Aorta (tissue), 5 donors: ENCODE measurements around the gene IL12RB1. TPM values are rescaled to one million over a fixed set of nuclear protein-coding genes. Genes with fewer than 3 reads are reported as not detected.

Source experiments
- ATAC-seq: fragments of 200-7000 bp; cut with Tn5 transposase; one replicate; pipeline ENCODE4 v1.9.1; 2022; ENCODE audit warnings: moderate library complexity; ENCODE audit not compliant: low FRiP score
- DNase-seq, 2 donors: peaks; one replicate each; pipeline ENCODE4 v3.0.0-alpha.2; 2020
- H3K27ac ChIP-seq, 2 donors: one replicate each; pipeline ENCODE4 v1.5.1; 2013; ENCODE audit warnings: low read length in 2 of 2, mild to moderate bottlenecking in 2 of 2, moderate library complexity in 2 of 2, control low read depth in 1 of 2, inconsistent platforms in 1 of 2, low read depth in 1 of 2
- H3K27me3 ChIP-seq, 2 donors: one replicate each; pipeline ENCODE4 v1.6.1; 2013; ENCODE audit warnings: control low read depth in 1 of 2, low read length in 1 of 2, mild to moderate bottlenecking in 1 of 2, moderate library complexity in 1 of 2; ENCODE audit not compliant: insufficient read depth in 2 of 2, control insufficient read depth in 1 of 2
- H3K36me3 ChIP-seq, 2 donors: one replicate each; pipeline ENCODE4 v1.6.1; 2013; ENCODE audit warnings: control low read depth in 1 of 2, low read length in 1 of 2, mild to moderate bottlenecking in 1 of 2; ENCODE audit not compliant: insufficient read depth in 2 of 2, control insufficient read depth in 1 of 2
- H3K4me1 ChIP-seq, 2 donors: one replicate each; pipeline ENCODE4 v1.6.1; 2013; ENCODE audit warnings: low read length in 2 of 2, control low read depth in 1 of 2, mild to moderate bottlenecking in 1 of 2, moderate library complexity in 1 of 2; ENCODE audit not compliant: insufficient read depth in 2 of 2, control insufficient read depth in 1 of 2
- H3K4me3 ChIP-seq, 2 donors: one replicate each; pipeline ENCODE4 v1.5.1; 2013; ENCODE audit warnings: low read length in 2 of 2, control low read depth in 1 of 2, mild to moderate bottlenecking in 1 of 2
- H3K9me3 ChIP-seq: one replicate; pipeline ENCODE4 v1.6.1; 2013; ENCODE audit warnings: mild to moderate bottlenecking, low read length; ENCODE audit not compliant: control insufficient read depth
- WGBS, 2 donors: extraction: QIAGEN DNeasy Blood & Tissue Kit; methylation state at CpG; one replicate each; pipeline ENCODE4 v1.1.7; 2013; 5-methylcytosine and 5-hydroxymethylcytosine counted together
- intact Hi-C, 2 donors: fragments of 100-400 bp; cut with DNase I; formaldehyde crosslinking; loops; one replicate each; pipeline versions ENCODE4 v1.14.2 to v1.15.0; 2022
- polyA plus RNA-seq, 2 donors: library from polyadenylated mRNA; stranded (reverse); fragments of 200-250 nt; gene quantifications; one replicate each; pipeline ENCODE4 v1.2.3, GENCODE V29; 2013
- total RNA-seq, 2 donors: library from RNA; stranded (reverse); fragmentation: NEBNext Ultra II Directional; extraction: Animal tissue kit (Norgen Biotek cat#: 25700); gene quantifications; one replicate each; pipeline ENCODE4 v1.2.1, GENCODE V29; 2021
- donor health status: healthy with polysubstance abuse.
- donor health status: Bipolar disorder and iron deficiency.
- donor health status: DM: no; HTN: no; CAD: no.
- donor health status: DM: no; HTN: no; CAD: no.
- donor health status: DM: yes; HTN: yes; CAD: no.

IL12RB1 gene
- total and polyA plus RNA-seq, 4 donors = 0.69 to 2.6 (median 1.2) TPM

- WGBS, 2 donors = 87 to 89% methylated on average over 8 of the region's 8 CpGs
- no peaks in the 10 kb centered on the region for H3K4me1 ChIP-seq
- no peaks in the 10 kb centered on the region for H3K36me3 ChIP-seq
- no peaks in the 10 kb centered on the region for H3K9me3 ChIP-seq
- no peak overlapping the region for H3K27ac ChIP-seq
- no peak for DNase-seq
- H3K27me3 ChIP-seq = no peaks in the 10 kb centered on the region
- H3K4me3 ChIP-seq = no peak overlapping the region
- no peak for ATAC-seq
- intact Hi-C loops = no loop called here
These were observed 854 bp downstream of the IL12RB1 start for GRCh38 chr19:18085702-18086457.

- no peak for ATAC-seq
- no peaks in the 10 kb centered on the region for H3K9me3 ChIP-seq
These were observed 2.6 kb downstream of the IL12RB1 start for GRCh38 chr19:18083929-18084684.

GRCh38 chr19:18074192-18074591 lies 12.5 kb downstream of the IL12RB1 start:
- H3K36me3 ChIP-seq = no peaks in the 10 kb centered on the region
- no peak overlapping the region for H3K27ac ChIP-seq
- intact Hi-C loops = no loop called here
- DNase-seq (no peak), ATAC-seq (no peak)
- no peak overlapping the region for H3K4me3 ChIP-seq
- no peaks in the 10 kb centered on the region for H3K9me3 ChIP-seq
- H3K27me3 ChIP-seq = no peaks in the 10 kb centered on the region
- WGBS, 2 donors = 86 to 89% methylated on average over 9 of the region's 9 CpGs
- H3K4me1 ChIP-seq = no peaks in the 10 kb centered on the region

More at GRCh38 chr19:18083929-18084684, 2.6 kb downstream of the IL12RB1 start:
- H3K27me3 ChIP-seq = no peaks in the 10 kb centered on the region
- no peaks in the 10 kb centered on the region for H3K36me3 ChIP-seq
- no peaks in the 10 kb centered on the region for H3K4me1 ChIP-seq
- H3K4me3 ChIP-seq = no peak overlapping the region
- WGBS, 2 donors = 75 to 90% methylated on average over 8 of the region's 8 CpGs
- no peak for DNase-seq
- intact Hi-C loops = no loop called here
- H3K27ac ChIP-seq = no peak overlapping the region

- no peak overlapping the region for H3K4me3 ChIP-seq
- ATAC-seq = no peak
- no peaks in the 10 kb centered on the region for H3K27me3 ChIP-seq
- H3K9me3 ChIP-seq = no peaks in the 10 kb centered on the region
- no peak overlapping the region for H3K27ac ChIP-seq
- no peak for DNase-seq
- intact Hi-C loops = no loop called here
- 84% methylated on average over 4 of the region's 4 CpGs for WGBS, 2 donors
- no peaks in the 10 kb centered on the region for H3K36me3 ChIP-seq
- H3K4me1 ChIP-seq = no peaks in the 10 kb centered on the region
These were observed 13.5 kb downstream of the IL12RB1 start for GRCh38 chr19:18073197-18073596.

DNA sequence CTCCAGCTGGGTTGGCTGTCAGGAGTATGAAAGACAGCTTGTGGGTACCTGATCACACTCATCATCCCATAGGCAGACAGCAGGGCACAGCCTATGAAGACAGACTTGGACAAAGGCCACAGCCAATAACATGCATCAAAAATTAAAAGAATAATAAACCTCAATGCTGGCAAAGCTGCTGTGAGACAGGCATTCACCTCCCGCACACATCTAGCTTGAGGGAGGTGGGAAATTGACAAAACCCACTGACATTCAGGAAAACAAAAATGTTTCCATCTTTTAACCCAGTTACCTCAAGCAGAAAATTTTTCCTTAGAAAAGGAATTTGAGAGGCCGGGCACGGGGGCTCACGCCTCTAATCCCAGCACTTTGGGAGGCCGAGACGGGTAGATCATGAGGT lies 14.4 kb downstream of the IL12RB1 start:
- no peaks in the 10 kb centered on the region for H3K9me3 ChIP-seq
- H3K27me3 ChIP-seq = no peaks in the 10 kb centered on the region
- 84 to 88% methylated on average over 6 of the region's 6 CpGs for WGBS, 2 donors
- no peaks in the 10 kb centered on the region for H3K4me1 ChIP-seq
- DNase-seq = no peak
- no peak overlapping the region for H3K27ac ChIP-seq
- intact Hi-C loops = no loop called here
- H3K4me3 ChIP-seq = no peak overlapping the region
- ATAC-seq = no peak
- no peaks in the 10 kb centered on the region for H3K36me3 ChIP-seq

- Histone ChIP-seq H3K27ac (no peak overlapping the region), H3K4me1 (no peaks in the 10 kb centered on the region), H3K9me3 (no peaks in the 10 kb centered on the region), H3K4me3 (no peak overlapping the region), H3K36me3 (no peaks in the 10 kb centered on the region), H3K27me3 (no peaks in the 10 kb centered on the region)
- ATAC-seq = no peak
- WGBS, 2 donors = 63 to 70% methylated on average over 11 of the region's 11 CpGs
- DNase-seq = no peak
- intact Hi-C loops = no loop called here
These were observed 16.6 kb downstream of the IL12RB1 start for GRCh38 chr19:18070181-18070580.

- Histone ChIP-seq H3K4me3 (no peak overlapping the region), H3K4me1 (no peaks in the 10 kb centered on the region), H3K36me3 (no peaks in the 10 kb centered on the region), H3K27ac (no peak overlapping the region), H3K9me3 (no peaks in the 10 kb centered on the region), H3K27me3 (no peaks in the 10 kb centered on the region)
- intact Hi-C loops = no loop called here
- DNase-seq = no peak
- WGBS, 2 donors = 83 to 85% methylated on average over 14 to 15 of the region's 15 CpGs
- ATAC-seq = no peak
These were observed 17.4 kb downstream of the IL12RB1 start for GRCh38 chr19:18069383-18069782.

GRCh38 chr19:18068395-18068794 lies 18.3 kb downstream of the IL12RB1 start:
- 88 to 95% methylated on average over 5 of the region's 5 CpGs for WGBS, 2 donors
- Histone ChIP-seq H3K9me3 (no peaks in the 10 kb centered on the region), H3K4me1 (no peaks in the 10 kb centered on the region), H3K36me3 (no peaks in the 10 kb centered on the region), H3K27ac (no peak overlapping the region), H3K4me3 (no peak overlapping the region), H3K27me3 (no peaks in the 10 kb centered on the region)
- ATAC-seq (no peak), DNase-seq (no peak)
- intact Hi-C loops = no loop called here

DNA sequence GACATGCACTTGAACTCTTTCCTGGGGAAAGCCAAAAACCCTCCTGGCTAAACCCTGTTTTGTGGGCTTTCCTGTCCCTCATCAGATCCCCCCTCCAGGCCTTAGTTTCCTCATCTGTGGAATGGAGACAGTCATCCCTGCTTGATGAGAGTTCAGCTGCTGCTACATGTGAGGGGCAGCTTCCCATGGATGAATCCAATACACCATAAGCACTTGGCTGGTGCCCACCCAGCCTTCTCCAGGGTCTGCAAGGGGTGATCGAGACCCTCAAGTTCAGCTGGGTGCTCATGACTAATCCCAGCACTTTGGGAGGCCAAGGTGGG lies 21.6 kb downstream of the IL12RB1 start:
- intact Hi-C loops = no loop called here
- Histone ChIP-seq H3K4me3 (no peak overlapping the region), H3K4me1 (no peaks in the 10 kb centered on the region), H3K36me3 (no peaks in the 10 kb centered on the region), H3K27me3 (no peaks in the 10 kb centered on the region), H3K27ac (no peak overlapping the region), H3K9me3 (no peaks in the 10 kb centered on the region)
- 88 to 89% methylated on average over 1 of the region's 1 CpG for WGBS, 2 donors
- DNase-seq = no peak
- ATAC-seq = no peak
